Cardiac septum (tissue), 1 donor: Measurements from ENCODE around the gene CREB3L2. TPM values are rescaled to one million over a fixed set of nuclear protein-coding genes. Genes with fewer than 3 reads are reported as not detected.

Source experiments
- DNase-seq: peaks from one replicate; pipeline ENCODE4 v3.0.0-alpha.2; 2020; ENCODE audit warnings: low spot score
- intact Hi-C: fragments of 100-400 bp; cut with DNase I; formaldehyde crosslinking; loops from one replicate; pipeline ENCODE4 v1.14.0; 2022
- total RNA-seq: library from RNA; stranded (reverse); fragmentation: NEBNext Ultra II Directional; extraction: Animal tissue kit (Norgen Biotek cat#: 25700); gene quantifications from one replicate; pipeline ENCODE4 v1.2.1, GENCODE V29; 2021
- donor health status: DM: no; HTN: no; CAD: no.

The CREB3L2 gene
- total RNA-seq, 1 donor from 2014 or later, result 30.1 TPM

GRCh38 chr7:137888241-137888640 lies 113.6 kb downstream of the CREB3L2 start:
- intact Hi-C loops, result no loop called here

GRCh38 chr7:137886746-137887145 lies 115.1 kb downstream of the CREB3L2 start:
- no peak for DNase-seq
- intact Hi-C loops, result no loop called here

More at GRCh38 chr7:137888241-137888640, 113.6 kb downstream of the CREB3L2 start:
- no peak for DNase-seq

GRCh38 chr7:137886281-137886680 lies 115.6 kb downstream of the CREB3L2 start:
- intact Hi-C loops, result no loop called here
- DNase-seq, result no peak

GRCh38 chr7:137885678-137886077 lies 116.2 kb downstream of the CREB3L2 start:
- intact Hi-C loops, result no loop called here
- DNase-seq, result no peak

- no peak for DNase-seq
- intact Hi-C loops, result no loop called here
Measured at GRCh38 chr7:137882806-137883205, 119.1 kb downstream of the CREB3L2 start.

- no peak for DNase-seq
- intact Hi-C loops, result no loop called here
Measured at GRCh38 chr7:137882261-137882668, 119.6 kb downstream of the CREB3L2 start.

- no peak for DNase-seq
- intact Hi-C loops, result no loop called here
Measured at GRCh38 chr7:137881607-137882260, 120.2 kb downstream of the CREB3L2 start.

- intact Hi-C loops, result no loop called here
- no peak for DNase-seq
Measured at GRCh38 chr7:137880432-137880831, 121.5 kb downstream of the CREB3L2 start.

GRCh38 chr7:137879357-137880158 lies 122.3 kb downstream of the CREB3L2 start:
- DNase-seq, result no peak
- intact Hi-C loops, result loop anchor here (10.0 kb wide), 1 partner anchor 195 kb away; no protein-coding TSS in a partner anchor

GRCh38 chr7:137878333-137878961 lies 123.4 kb downstream of the CREB3L2 start:
- intact Hi-C loops, result loop anchor here (10.0 kb wide), 1 partner anchor 194 kb away; no protein-coding TSS in a partner anchor
- peak; percentile 84 for DNase-seq

GRCh38 chr7:137877027-137877675 lies 124.7 kb downstream of the CREB3L2 start:
- no peak for DNase-seq
- intact Hi-C loops, result loop anchor here (10.0 kb wide), 1 partner anchor 192 kb away; no protein-coding TSS in a partner anchor

GRCh38 chr7:137875746-137876145 lies 126.1 kb downstream of the CREB3L2 start:
- intact Hi-C loops, result loop anchor here (10.0 kb wide), 1 partner anchor 191 kb away; no protein-coding TSS in a partner anchor
- DNase-seq, result no peak

GRCh38 chr7:137873979-137874777 lies 127.7 kb downstream of the CREB3L2 start:
- intact Hi-C loops, result loop anchor here (10.0 kb wide), 1 partner anchor 189 kb away; no protein-coding TSS in a partner anchor
- DNase-seq, result no peak

GRCh38 chr7:137873524-137873923 lies 128.4 kb downstream of the CREB3L2 start:
- DNase-seq, result no peak
- intact Hi-C loops, result loop anchor here (10.0 kb wide), 1 partner anchor 189 kb away; no protein-coding TSS in a partner anchor

- intact Hi-C loops, result loop anchor here (10.0 kb wide), 1 partner anchor 187 kb away; no protein-coding TSS in a partner anchor
- no peak for DNase-seq
Measured at GRCh38 chr7:137871170-137871915, 130.5 kb downstream of the CREB3L2 start.

GRCh38 chr7:137870684-137871083 lies 131.2 kb downstream of the CREB3L2 start:
- intact Hi-C loops, result loop anchor here (10.0 kb wide), 1 partner anchor 186 kb away; no protein-coding TSS in a partner anchor
- no peak for DNase-seq

GRCh38 chr7:137870078-137870477 lies 131.8 kb downstream of the CREB3L2 start:
- no peak for DNase-seq
- intact Hi-C loops, result loop anchor here (10.0 kb wide), 1 partner anchor 185 kb away; no protein-coding TSS in a partner anchor

- no peak for DNase-seq
- intact Hi-C loops, result no loop called here
Measured at GRCh38 chr7:137869260-137869659, 132.6 kb downstream of the CREB3L2 start.
